Activated gamma-delta T cell (primary cell): ENCODE measurements around the gene NHERF1.

Experiments
- DNase-seq: peaks from one replicate; lab custom pipeline; 2025; lab: John Stamatoyannopoulos, UW

The NHERF1 gene

GRCh38 chr17:74732042-74732867 is 16.2 kb upstream of the NHERF1 start:
- no peak for DNase-seq

GRCh38 chr17:74733365-74734122 is 14.9 kb upstream of the NHERF1 start:
- no peak for DNase-seq

GRCh38 chr17:74734256-74734655 is 14.2 kb upstream of the NHERF1 start:
- no peak for DNase-seq

- no peak for DNase-seq
These were observed 11.7 kb upstream of the NHERF1 start, which contains the start of gene RAB37 for GRCh38 chr17:74736513-74737298. Gene RAB37, plus strand, starts transcription at chr17:74737256. Its CDS starts 17 bp downstream, at chr17:74737273.

DNA sequence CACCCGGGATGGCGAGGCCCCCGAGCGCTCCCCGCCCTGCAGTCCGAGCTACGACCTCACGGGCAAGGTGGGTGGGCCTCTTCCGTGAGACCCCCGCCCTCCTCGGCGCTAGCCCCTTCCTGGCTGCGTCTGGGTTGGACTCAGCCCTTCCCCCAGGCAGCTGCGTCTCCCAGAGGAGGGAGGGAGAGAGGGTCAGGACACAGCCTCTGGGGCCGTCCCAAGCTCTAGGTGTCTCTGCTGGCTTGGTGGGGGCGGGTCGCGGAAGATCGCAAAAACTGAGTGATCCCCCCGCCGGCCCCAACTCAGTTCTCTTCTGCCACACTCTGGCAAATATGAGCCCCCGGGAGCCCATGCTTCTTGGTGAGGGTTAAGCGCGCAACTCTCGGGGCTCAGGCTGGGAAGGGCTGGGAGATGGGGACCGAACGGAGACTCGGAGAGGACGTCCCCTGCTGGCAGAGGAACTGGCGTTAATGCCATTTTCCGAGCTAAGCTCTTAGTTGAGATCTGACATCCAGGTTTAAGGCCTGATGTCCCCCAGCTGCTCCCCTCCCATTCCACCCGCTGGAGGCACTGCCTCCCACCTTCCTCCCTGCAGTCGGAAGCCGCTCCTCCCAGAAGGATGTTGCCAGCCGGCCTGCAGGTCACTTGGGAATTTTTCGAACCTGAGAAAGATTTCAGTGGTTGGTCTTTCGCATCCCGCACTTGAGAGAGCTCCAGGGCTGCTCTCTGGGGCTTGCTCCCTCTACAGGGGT is 11.0 kb upstream of the NHERF1 start:
- DNase-seq: no peak

DNA sequence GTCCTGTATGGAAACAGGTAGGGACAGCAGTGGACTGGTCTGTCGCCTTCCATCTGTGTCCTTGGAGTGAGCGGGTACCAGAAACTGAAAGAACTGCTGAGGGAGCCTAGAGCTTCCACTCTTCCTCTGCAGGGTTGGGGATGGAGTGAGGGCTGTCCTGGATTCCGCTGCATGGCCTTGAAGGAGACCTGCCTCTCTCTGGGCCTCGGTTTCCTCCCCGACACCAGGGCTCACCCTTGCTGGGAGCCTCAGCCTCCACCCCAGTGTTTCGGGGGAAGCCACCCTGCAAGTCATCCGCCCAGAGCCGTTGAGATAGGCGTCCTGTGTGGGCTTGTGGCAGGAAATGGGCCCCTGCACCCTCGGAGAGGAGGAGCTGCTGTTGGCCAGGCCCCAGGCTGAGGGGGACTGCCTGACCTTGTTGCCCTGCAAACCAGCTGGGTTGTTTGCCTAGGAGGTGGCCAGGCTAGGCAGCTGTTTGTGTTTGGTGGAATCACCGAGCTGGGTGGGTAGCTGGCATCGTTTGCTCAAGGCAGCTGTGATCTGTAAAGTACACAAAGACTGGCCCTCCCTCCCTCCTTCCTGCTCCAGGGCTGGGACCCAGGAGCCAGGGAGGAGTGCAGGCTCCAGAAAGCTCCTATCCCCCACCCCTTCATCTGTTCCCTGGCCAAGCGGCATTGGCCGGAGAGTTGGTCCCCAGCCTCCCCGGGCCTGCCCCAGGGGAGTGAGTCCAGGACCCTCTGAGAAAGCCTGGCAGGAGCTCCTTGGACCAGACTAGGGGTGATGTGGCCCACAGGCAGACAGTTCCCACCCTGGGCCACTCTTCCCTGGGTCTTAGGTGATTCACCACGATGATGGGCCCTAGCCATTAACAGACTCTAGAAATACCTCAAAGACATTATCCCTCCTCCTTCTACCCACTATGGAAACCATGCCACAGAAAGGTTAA is 10.1 kb upstream of the NHERF1 start:
- DNase-seq: peak; percentile 59

- no peak for DNase-seq
These were observed 9.1 kb upstream of the NHERF1 start for GRCh38 chr17:74739227-74739831.

DNA sequence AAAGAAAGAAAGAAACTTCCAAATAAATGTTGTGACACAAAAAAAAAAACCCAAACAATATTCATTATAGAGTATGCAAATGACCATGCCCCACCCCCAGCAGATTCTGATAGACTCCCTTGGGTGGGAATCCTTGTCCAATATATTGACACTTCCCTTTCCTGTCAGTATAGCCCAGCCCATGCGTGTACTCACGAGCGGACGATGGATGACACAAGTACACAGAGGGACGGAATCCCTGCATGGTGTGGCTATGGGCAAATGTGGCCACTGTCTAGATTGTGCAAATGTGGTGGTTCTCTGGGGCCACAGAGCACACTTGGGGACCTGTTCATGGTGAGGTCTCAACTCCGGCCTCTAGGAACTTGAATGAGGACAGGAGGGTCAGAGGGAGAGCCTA is 8.3 kb upstream of the NHERF1 start:
- DNase-seq: no peak

DNA sequence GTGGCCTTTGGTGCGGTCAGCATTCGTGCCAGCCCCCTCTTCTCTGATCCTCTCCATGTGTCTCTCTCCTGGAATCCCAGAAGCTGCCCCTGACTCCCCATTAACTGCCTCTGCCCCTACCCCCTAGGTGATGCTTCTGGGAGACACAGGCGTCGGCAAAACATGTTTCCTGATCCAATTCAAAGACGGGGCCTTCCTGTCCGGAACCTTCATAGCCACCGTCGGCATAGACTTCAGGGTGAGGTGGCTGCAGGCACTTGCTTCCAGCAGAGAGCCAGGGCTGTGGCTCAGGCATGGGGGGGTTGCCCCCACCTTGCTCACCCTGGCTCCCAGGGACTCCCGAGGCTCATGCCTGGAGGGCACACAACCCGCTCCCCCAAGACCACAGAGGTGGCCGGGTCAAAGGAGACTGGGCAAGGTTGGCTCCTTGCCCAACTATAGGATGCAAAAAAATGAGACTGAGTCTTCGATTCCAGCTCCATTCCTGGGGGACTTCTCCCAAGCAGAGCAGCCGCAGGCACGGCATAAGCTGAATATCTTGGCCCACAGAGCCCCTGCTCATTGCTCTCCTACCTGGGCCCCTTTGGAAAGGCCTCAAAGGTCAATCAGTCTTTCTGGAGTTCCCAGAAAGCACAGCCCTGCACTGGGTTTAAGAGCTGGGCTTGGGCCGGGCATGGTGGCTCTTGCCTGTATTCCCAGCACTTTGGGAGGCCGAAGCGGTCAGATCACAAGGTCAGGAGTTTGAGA is 7.6 kb upstream of the NHERF1 start:
- DNase-seq: no peak

GRCh38 chr17:74742153-74742515 is 6.3 kb upstream of the NHERF1 start:
- no peak for DNase-seq

GRCh38 chr17:74742978-74743545 is 5.4 kb upstream of the NHERF1 start:
- DNase-seq: no peak

DNA sequence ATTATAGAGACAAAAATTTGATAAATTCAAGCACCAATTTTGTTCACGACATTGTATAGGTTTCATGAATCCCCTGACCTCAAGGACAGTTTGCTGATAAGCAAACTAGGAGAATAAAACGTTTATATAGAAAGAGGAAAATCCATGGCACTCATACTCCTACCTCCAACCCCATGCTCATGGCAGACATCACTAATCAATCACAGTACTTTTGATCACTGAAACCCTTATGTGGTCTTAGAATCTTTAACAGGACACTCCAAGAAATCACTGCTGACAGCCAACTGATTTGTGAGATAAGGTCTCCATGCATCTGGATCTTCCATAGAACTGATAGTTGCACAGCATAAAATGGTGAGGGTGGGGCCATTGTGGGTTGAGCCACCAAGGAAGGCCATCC is 4.7 kb upstream of the NHERF1 start:
- DNase-seq: no peak

DNA sequence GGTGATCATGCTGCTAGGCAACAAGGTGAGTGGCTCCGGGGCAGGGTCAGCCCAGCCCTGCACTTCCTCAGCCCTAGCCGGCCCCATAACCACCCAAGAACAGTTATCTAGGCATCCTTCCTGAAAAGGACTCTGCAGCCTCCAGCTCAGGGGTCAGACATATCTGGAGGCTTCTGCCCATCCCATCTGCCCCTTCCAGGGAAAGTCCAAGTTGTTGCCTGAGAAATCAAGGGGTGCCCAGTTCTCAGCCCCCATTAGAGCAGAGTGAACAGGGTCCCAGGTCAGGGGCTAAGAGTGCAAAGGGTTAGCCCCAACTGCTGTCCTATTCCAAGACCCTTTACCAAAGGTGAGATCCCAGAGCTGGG is 4.1 kb upstream of the NHERF1 start:
- no peak for DNase-seq

GRCh38 chr17:74744714-74745547 is 3.5 kb upstream of the NHERF1 start:
- peak; percentile 63 for DNase-seq

DNA sequence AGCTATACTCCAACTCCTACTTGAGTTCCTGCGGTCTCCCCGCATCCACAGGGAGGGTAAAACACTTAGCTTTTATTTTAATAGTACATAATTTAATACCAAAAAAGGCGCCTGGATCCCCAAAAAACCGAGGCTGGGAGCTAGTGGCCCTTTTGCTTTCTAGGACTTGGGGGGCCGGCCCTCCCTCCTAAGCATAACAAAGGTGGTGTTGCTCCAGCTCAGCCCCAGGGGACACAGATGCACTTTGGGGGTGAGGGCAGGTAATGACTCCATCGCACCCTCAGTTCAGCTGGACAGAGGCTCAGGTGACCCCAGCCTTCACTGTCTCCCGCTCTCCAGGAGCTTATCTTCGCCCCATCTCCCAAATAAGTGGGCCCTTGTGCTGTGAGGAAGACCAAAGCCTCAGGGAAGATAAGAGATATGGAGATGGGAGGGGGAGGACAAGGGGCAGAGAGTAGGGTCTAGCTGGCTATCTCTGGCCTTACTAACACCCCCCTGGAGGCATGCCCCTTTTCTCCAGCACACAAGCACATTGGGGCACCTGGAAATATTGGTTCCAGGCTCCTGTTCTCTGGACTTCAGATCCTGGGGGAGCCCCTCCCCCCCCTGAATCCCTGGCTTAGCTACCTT is 2.8 kb upstream of the NHERF1 start:
- DNase-seq: no peak

GRCh38 chr17:74746376-74746775 is 2.1 kb upstream of the NHERF1 start:
- DNase-seq: no peak

GRCh38 chr17:74746922-74747321 is 1.5 kb upstream of the NHERF1 start:
- DNase-seq: no peak

- DNase-seq: no peak
These were observed 224 bp upstream of the NHERF1 start for GRCh38 chr17:74748279-74748528.
